Loucy (cell line): ENCODE measurements around the gene MATR3.

Source experiments
- EZH2phosphoT487 ChIP-seq: fragments of 200-600 bp; IDR thresholded peaks from 2 replicates; pipeline ENCODE4 v1.6.1; 2018; ENCODE audit warnings: antibody characterized with exemption, mild to moderate bottlenecking, moderate library complexity, borderline replicate concordance
- TF ChIP-seq, protein P1 (sequence below): fragments of 200-600 bp; sonication (generic); conservative IDR thresholded peaks from 2 replicates; pipeline ENCODE4 v1.5.1; 2014; ENCODE audit warnings: mild to moderate bottlenecking, antibody characterized with exemption, low read length

DNA sequence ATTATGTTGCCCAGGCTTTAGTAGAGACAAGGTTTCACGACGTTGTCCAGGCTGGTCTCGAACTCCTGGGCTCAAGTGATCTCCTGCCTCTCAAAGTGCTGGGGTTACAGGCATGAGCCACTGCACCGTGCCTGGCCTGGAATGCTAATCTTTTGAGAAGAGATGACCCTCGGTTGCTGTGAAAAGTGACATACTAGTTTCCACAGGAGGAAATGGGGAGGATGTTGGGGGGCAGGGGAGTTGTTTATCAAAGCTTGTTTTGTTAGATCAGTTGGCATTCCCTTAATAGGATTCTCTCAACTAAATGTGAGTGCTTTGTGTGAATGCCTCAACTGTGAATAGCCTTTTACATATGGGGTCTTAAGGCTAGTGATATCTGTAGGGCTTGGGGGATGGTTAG lies 16.4 kb upstream of the MATR3 start:
- TF ChIP-seq, protein P1, sequence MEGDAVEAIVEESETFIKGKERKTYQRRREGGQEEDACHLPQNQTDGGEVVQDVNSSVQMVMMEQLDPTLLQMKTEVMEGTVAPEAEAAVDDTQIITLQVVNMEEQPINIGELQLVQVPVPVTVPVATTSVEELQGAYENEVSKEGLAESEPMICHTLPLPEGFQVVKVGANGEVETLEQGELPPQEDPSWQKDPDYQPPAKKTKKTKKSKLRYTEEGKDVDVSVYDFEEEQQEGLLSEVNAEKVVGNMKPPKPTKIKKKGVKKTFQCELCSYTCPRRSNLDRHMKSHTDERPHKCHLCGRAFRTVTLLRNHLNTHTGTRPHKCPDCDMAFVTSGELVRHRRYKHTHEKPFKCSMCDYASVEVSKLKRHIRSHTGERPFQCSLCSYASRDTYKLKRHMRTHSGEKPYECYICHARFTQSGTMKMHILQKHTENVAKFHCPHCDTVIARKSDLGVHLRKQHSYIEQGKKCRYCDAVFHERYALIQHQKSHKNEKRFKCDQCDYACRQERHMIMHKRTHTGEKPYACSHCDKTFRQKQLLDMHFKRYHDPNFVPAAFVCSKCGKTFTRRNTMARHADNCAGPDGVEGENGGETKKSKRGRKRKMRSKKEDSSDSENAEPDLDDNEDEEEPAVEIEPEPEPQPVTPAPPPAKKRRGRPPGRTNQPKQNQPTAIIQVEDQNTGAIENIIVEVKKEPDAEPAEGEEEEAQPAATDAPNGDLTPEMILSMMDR = no peak
- no peak for TF ChIP-seq EZH2phosphoT487
